HCT116 (cell line): ENCODE measurements around the gene DMD. TPM values are rescaled to one million over a fixed set of nuclear protein-coding genes. Genes with fewer than 3 reads are reported as not detected.

Experiments used
- ATAC-seq: fragments of 200-7000 bp; cut with Tn5 transposase; 2 replicates; pipeline ENCODE4 v1.9.1; 2020; ENCODE audit warnings: mild to moderate bottlenecking, moderate library complexity
- BruUV-seq: library from RNA; stranded (reverse); fragments of 400-500 nt; replicated peaks from 2 replicates; lab custom pipeline; 2021; lab: Mats Ljungman, UMichigan
- CTCF ChIA-PET: fragments of 300-600 bp; sonication (Branson Sonifier 250); formaldehyde crosslinking; loops from one replicate; lab custom pipeline; 2021; ENCODE audit warnings: antibody characterized with exemption; lab: Charles Lee
- POLR2A ChIA-PET: fragments of 300-600, 350-600 bp; sonication (Branson Sonifier 250); formaldehyde crosslinking; loops from one replicate; lab custom pipeline; 2021; ENCODE audit warnings: antibody characterized with exemption; lab: Charles Lee
- RAD21 ChIA-PET, 2 experiments: fragments of 300-600 bp; sonication (Branson Sonifier 250); formaldehyde crosslinking; loops; one replicate each; lab custom pipeline; 2023; ENCODE audit warnings: low total read pairs in 2 of 2; ENCODE audit not compliant: uncharacterized antibody in 2 of 2, unreplicated experiment in 2 of 2, low non-redundant PET in 1 of 2; lab: Charles Lee
- DNase-seq: peaks from one replicate; pipeline ENCODE4 v3.0.0-alpha.2; 2010; ENCODE audit warnings: low read depth, low spot score
- H2AFZ ChIP-seq: fragments of 200-600 bp; shearing (Covaris generic), sonication (generic); 2 replicates; pipeline ENCODE4 v1.6.1; 2017; ENCODE audit warnings: low read depth, mixed run types, mixed read lengths, antibody characterized with exemption, low read length; ENCODE audit not compliant: poor library complexity, severe bottlenecking
- H3K27ac ChIP-seq: 2 replicates; pipeline ENCODE4 v1.5.1; 2012; ENCODE audit warnings: low read depth, low read length
- H3K27me3 ChIP-seq: fragments of 200-600 bp; sonication (generic); 2 replicates; pipeline ENCODE4 v1.6.1; 2016; ENCODE audit warnings: mixed run types, low read length, mixed read lengths; ENCODE audit not compliant: insufficient read depth
- H3K36me3 ChIP-seq, 2 experiments: fragments of 200-500 bp in 1 of 2; fragments of 200-600 bp in 1 of 2; sonication (Bioruptor generic) in 1 of 2; sonication (generic) in 1 of 2; 2 replicates each; pipeline versions ENCODE4 v1.5.1 to v1.6.1; 2014 to 2016; ENCODE audit warnings: low read length in 2 of 2, inconsistent platforms in 1 of 2, mixed read lengths in 1 of 2, mixed run types in 1 of 2; ENCODE audit not compliant: insufficient read depth in 2 of 2, control insufficient read depth in 1 of 2
- H3K4me1 ChIP-seq, 2 experiments: fragments of 200-600 bp in 1 of 2; sonication (generic) in 1 of 2; 2 replicates each; pipeline versions ENCODE4 v1.5.1 to v1.6.1; 2012 to 2017; ENCODE audit warnings: low read length in 2 of 2, inconsistent platforms in 1 of 2, mild to moderate bottlenecking in 1 of 2, mixed read lengths in 1 of 2, mixed run types in 1 of 2, moderate library complexity in 1 of 2; ENCODE audit not compliant: insufficient read depth in 2 of 2, control insufficient read depth in 1 of 2
- H3K4me2 ChIP-seq: fragments of 200-600 bp; sonication (generic); 2 replicates; pipeline ENCODE4 v1.6.1; 2017; ENCODE audit warnings: mixed run types, low read length, mixed read lengths
- H3K4me3 ChIP-seq, 2 experiments: fragments of 200-600 bp in 1 of 2; sonication (generic) in 1 of 2; replicated peaks in 1 of 2; 2 replicates each; pipeline ENCODE4 v1.5.1; 2011 to 2016; ENCODE audit warnings: low read length in 2 of 2, control low read depth in 1 of 2, low read depth in 1 of 2, mild to moderate bottlenecking in 1 of 2, mixed read lengths in 1 of 2, mixed run types in 1 of 2
- H3K79me2 ChIP-seq: fragments of 200-600 bp; sonication (generic); 2 replicates; pipeline ENCODE4 v1.6.1; 2017; ENCODE audit warnings: mild to moderate bottlenecking, mixed run types, low read length, moderate library complexity, mixed read lengths; ENCODE audit not compliant: insufficient read depth
- H3K9ac ChIP-seq: fragments of 200-600 bp; sonication (generic); 2 replicates; pipeline ENCODE4 v1.6.1; 2016; ENCODE audit warnings: low read length, mixed read lengths
- H3K9me2 ChIP-seq: fragments of 200-600 bp; sonication (generic), shearing (Covaris generic); 2 replicates; pipeline ENCODE4 v1.6.1; 2017; ENCODE audit warnings: mixed run types, mild to moderate bottlenecking, moderate library complexity; ENCODE audit not compliant: insufficient read depth
- H3K9me3 ChIP-seq, 2 experiments: fragments of 200-500 bp in 1 of 2; fragments of 200-600 bp in 1 of 2; sonication (Bioruptor generic) in 1 of 2; sonication (generic) in 1 of 2; 2 replicates each; pipeline ENCODE4 v1.6.1; 2014 to 2017; ENCODE audit warnings: low read length in 2 of 2, mixed read lengths in 2 of 2, inconsistent platforms in 1 of 2, low read depth in 1 of 2, mild to moderate bottlenecking in 1 of 2, mixed run types in 1 of 2, moderate library complexity in 1 of 2; ENCODE audit not compliant: control insufficient read depth in 1 of 2, insufficient read depth in 1 of 2
- H4K20me1 ChIP-seq: fragments of 200-600 bp; sonication (generic), shearing (Covaris generic); 2 replicates; pipeline ENCODE4 v1.6.1; 2017; ENCODE audit warnings: mixed run types, mild to moderate bottlenecking, moderate library complexity; ENCODE audit not compliant: insufficient read depth
- CBX3 ChIP-seq: IDR thresholded peaks from 2 replicates; pipeline ENCODE4 v1.6.1; 2012; ENCODE audit warnings: low read depth
- CEBPB ChIP-seq: IDR thresholded peaks from 2 replicates; pipeline ENCODE4 v1.6.1; 2012; ENCODE audit warnings: low read depth
- EGR1 ChIP-seq: IDR thresholded peaks from 2 replicates; pipeline ENCODE4 v1.6.1; 2012; ENCODE audit warnings: low read depth
- ELF1 ChIP-seq: IDR thresholded peaks from 2 replicates; pipeline ENCODE4 v1.6.1; 2012; ENCODE audit warnings: low read depth, borderline replicate concordance
- FOSL1 ChIP-seq: IDR thresholded peaks from 2 replicates; pipeline ENCODE4 v1.6.1; 2012; ENCODE audit warnings: low read depth
- JUND ChIP-seq: IDR thresholded peaks from 2 replicates; pipeline ENCODE4 v1.6.1; 2012
- MAX ChIP-seq: IDR thresholded peaks from 2 replicates; pipeline ENCODE4 v1.6.1; 2012
- POLR2A ChIP-seq: IDR thresholded peaks from 2 replicates; pipeline ENCODE4 v1.7.0; 2011; ENCODE audit warnings: borderline replicate concordance; ENCODE audit not compliant: insufficient read depth, insufficient read length; ENCODE audit errors: extremely low read depth
- POLR2AphosphoS5 ChIP-seq: IDR thresholded peaks from 2 replicates; pipeline ENCODE4 v1.6.1; 2011; ENCODE audit warnings: mild to moderate bottlenecking, low read depth, low read length, moderate library complexity
- REST ChIP-seq: IDR thresholded peaks from 2 replicates; pipeline ENCODE4 v1.6.1; 2012; ENCODE audit warnings: low read depth
- SIN3A ChIP-seq: IDR thresholded peaks from 2 replicates; pipeline ENCODE4 v1.6.1; 2012; ENCODE audit warnings: low read depth
- SP1 ChIP-seq: IDR thresholded peaks from 2 replicates; pipeline ENCODE4 v1.6.1; 2012; ENCODE audit warnings: low read depth
- YY1 ChIP-seq: IDR thresholded peaks from 2 replicates; pipeline ENCODE4 v1.6.1; 2011; ENCODE audit warnings: low read length, low read depth, moderate library complexity, mild to moderate bottlenecking; ENCODE audit not compliant: insufficient replicate concordance; ENCODE audit errors: extremely low read depth
- ZFX ChIP-seq: fragments of 450-650 bp; IDR thresholded peaks from 2 replicates; pipeline ENCODE4 v1.6.1; 2017
- ZNF274 ChIP-seq: fragments of 200-500 bp; sonication (Bioruptor generic); IDR thresholded peaks from 2 replicates; pipeline ENCODE4 v1.6.1; 2014; ENCODE audit warnings: mild to moderate bottlenecking, low read depth, low read length, inconsistent platforms
- intact Hi-C: fragments of 100-400 bp; cut with micrococcal nuclease; formaldehyde crosslinking; loops from 2 replicates; pipeline ENCODE4 v1.10.0; 2022
- total RNA-seq: library from RNA; stranded (reverse); gene quantifications from one replicate; pipeline ENCODE4 v1.2.1, GENCODE V29; 2021; ENCODE audit not compliant: unreplicated experiment
- TF ChIP-seq, protein P1 (sequence below), 3 experiments: fragments of 200-600 bp in 1 of 3; sonication (generic) in 1 of 3; IDR thresholded peaks in 2 of 3; conservative IDR thresholded peaks in 1 of 3; 2 replicates each; pipeline ENCODE4 v1.5.1; 2012 to 2017; ENCODE audit warnings: low read depth in 2 of 3, low read length in 2 of 3, antibody characterized with exemption in 1 of 3, borderline replicate concordance in 1 of 3, control low read depth in 1 of 3, mild to moderate bottlenecking in 1 of 3, mixed read lengths in 1 of 3, mixed run types in 1 of 3, moderate library complexity in 1 of 3; ENCODE audit not compliant: insufficient read depth in 1 of 3
- TF ChIP-seq, protein P2 (sequence below): IDR thresholded peaks from 2 replicates; pipeline ENCODE4 v1.6.1; 2012

DMD gene
- total RNA-seq, 1 experiment from 2014 or later = 0.05 TPM

- ChIA-PET RAD21 (no interaction called here), CTCF (no interaction called here), POLR2A (no interaction called here)
- Histone ChIP-seq H3K27ac (no peak overlapping the region), H2AFZ (no peak overlapping the region), H3K9me2 (no peaks in the 10 kb centered on the region), H3K4me2 (no peak overlapping the region), H4K20me1 (no peaks in the 10 kb centered on the region), H3K36me3 (no peaks in the 10 kb centered on the region), H3K9me3 (no peaks in the 10 kb centered on the region), H3K79me2 (no peaks in the 10 kb centered on the region), H3K4me1 (no peaks in the 10 kb centered on the region), H3K9ac (no peak overlapping the region), H3K4me3 (no peak overlapping the region), H3K27me3 (no peaks in the 10 kb centered on the region)
- intact Hi-C loops = no loop called here
- ATAC-seq = no peak
- no TSS peak for BruUV-seq
- TF ChIP-seq MAX = no peak
- TF ChIP-seq POLR2A = no peak
- no peak for TF ChIP-seq SP1
- TF ChIP-seq CEBPB = no peak
- TF ChIP-seq CBX3 = no peak
- no peak for TF ChIP-seq ZFX
- no peak for TF ChIP-seq YY1
- DNase-seq = no peak
Measured at GRCh38 chrX:32141841-32142240, 1069.5 kb downstream of the DMD start.

- Histone ChIP-seq H3K4me3 (no peak overlapping the region), H3K9me2 (no peaks in the 10 kb centered on the region), H3K27ac (no peak overlapping the region), H3K79me2 (no peaks in the 10 kb centered on the region), H3K27me3 (no peaks in the 10 kb centered on the region), H3K36me3 (no peaks in the 10 kb centered on the region), H3K4me2 (no peak overlapping the region), H4K20me1 (no peaks in the 10 kb centered on the region), H3K4me1 (no peaks in the 10 kb centered on the region), H2AFZ (no peak overlapping the region), H3K9ac (no peak overlapping the region), H3K9me3 (no peaks in the 10 kb centered on the region)
- DNase-seq = no peak
- intact Hi-C loops = no loop called here
- ChIA-PET POLR2A (no interaction called here), CTCF (no interaction called here), RAD21 (no interaction called here)
- no TSS peak for BruUV-seq
- ATAC-seq = no peak
- TF ChIP-seq SIN3A = no peak
- TF ChIP-seq, protein P1, sequence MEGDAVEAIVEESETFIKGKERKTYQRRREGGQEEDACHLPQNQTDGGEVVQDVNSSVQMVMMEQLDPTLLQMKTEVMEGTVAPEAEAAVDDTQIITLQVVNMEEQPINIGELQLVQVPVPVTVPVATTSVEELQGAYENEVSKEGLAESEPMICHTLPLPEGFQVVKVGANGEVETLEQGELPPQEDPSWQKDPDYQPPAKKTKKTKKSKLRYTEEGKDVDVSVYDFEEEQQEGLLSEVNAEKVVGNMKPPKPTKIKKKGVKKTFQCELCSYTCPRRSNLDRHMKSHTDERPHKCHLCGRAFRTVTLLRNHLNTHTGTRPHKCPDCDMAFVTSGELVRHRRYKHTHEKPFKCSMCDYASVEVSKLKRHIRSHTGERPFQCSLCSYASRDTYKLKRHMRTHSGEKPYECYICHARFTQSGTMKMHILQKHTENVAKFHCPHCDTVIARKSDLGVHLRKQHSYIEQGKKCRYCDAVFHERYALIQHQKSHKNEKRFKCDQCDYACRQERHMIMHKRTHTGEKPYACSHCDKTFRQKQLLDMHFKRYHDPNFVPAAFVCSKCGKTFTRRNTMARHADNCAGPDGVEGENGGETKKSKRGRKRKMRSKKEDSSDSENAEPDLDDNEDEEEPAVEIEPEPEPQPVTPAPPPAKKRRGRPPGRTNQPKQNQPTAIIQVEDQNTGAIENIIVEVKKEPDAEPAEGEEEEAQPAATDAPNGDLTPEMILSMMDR (IDR thresholded peaks at IDR 0.05 in 2 of 3, conservative IDR thresholded peaks at IDR 0.05 in 1 of 3; ENCODE audit: borderline replicate concordance in 1 of 3, insufficient read depth in 1 of 3, low read depth in 2 of 3, low read length in 2 of 3) = no peak
- TF ChIP-seq CEBPB = no peak
- no peak for TF ChIP-seq SP1
- TF ChIP-seq POLR2A = no peak
- TF ChIP-seq CBX3 = no peak
- no peak for TF ChIP-seq MAX
- TF ChIP-seq, protein P2, sequence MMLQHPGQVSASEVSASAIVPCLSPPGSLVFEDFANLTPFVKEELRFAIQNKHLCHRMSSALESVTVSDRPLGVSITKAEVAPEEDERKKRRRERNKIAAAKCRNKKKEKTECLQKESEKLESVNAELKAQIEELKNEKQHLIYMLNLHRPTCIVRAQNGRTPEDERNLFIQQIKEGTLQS = no peak
- no peak for TF ChIP-seq ELF1
- TF ChIP-seq JUND = no peak
- no peak for TF ChIP-seq ZNF274
- TF ChIP-seq REST = no peak
- no peak for TF ChIP-seq POLR2AphosphoS5
- TF ChIP-seq FOSL1 = no peak
- no peak for TF ChIP-seq EGR1
Measured at GRCh38 chrX:32139476-32139875, 1071.9 kb downstream of the DMD start.
